Stomach (tissue), 9 donors: ENCODE data around the gene SLC16A13. TPM values are rescaled to one million over a fixed set of nuclear protein-coding genes. Genes with fewer than 3 reads are reported as not detected.

Source experiments
- DNase-seq, 2 donors: peaks; one replicate each; pipeline versions ENCODE4 v3.0.0 to v3.0.0-alpha.2; 2013 to 2019
- H3K27ac ChIP-seq, 5 donors: fragments of 200-600 bp in 4 of 5; sonication (generic) in 4 of 5; one replicate each; pipeline ENCODE4 v1.5.1; 2013 to 2019; ENCODE audit warnings: mild to moderate bottlenecking in 1 of 5, moderate library complexity in 1 of 5
- H3K27me3 ChIP-seq, 3 donors: fragments of 200-600 bp; sonication (generic); one replicate each; pipeline ENCODE4 v1.5.1; 2017 to 2019; ENCODE audit warnings: mixed run types in 1 of 3
- H3K36me3 ChIP-seq, 4 donors: fragments of 200-600 bp; sonication (generic); 1 replicate in 3 of 4; 2 replicates in 1 of 4; pipeline ENCODE4 v1.5.1; 2016 to 2019
- H3K4me1 ChIP-seq, 4 donors: fragments of 200-600 bp; sonication (generic); one replicate each; pipeline ENCODE4 v1.5.1; 2016 to 2019
- H3K4me3 ChIP-seq, 4 donors: fragments of 200-600 bp; sonication (generic) in 3 of 4; one replicate each; pipeline ENCODE4 v1.5.1; 2016 to 2019; ENCODE audit warnings: mild to moderate bottlenecking in 1 of 4
- H3K9me3 ChIP-seq, 4 donors: fragments of 200-600 bp; sonication (generic); one replicate each; pipeline ENCODE4 v1.5.1; 2016 to 2019
- EP300 ChIP-seq: sonication (generic); formaldehyde crosslinking; IDR thresholded peaks from one replicate; pipeline ENCODE4 v1.6.1; 2017; ENCODE audit warnings: antibody characterized with exemption
- POLR2A ChIP-seq, 4 donors: fragments of 450-650 bp; IDR thresholded peaks; one replicate each; pipeline ENCODE4 v1.6.1; 2016; ENCODE audit warnings: antibody characterized with exemption in 4 of 4, control low read depth in 2 of 4, mild to moderate bottlenecking in 1 of 4, moderate library complexity in 1 of 4
- POLR2AphosphoS5 ChIP-seq, 3 donors: sonication (generic); formaldehyde crosslinking; IDR thresholded peaks; one replicate each; pipeline ENCODE4 v1.6.1; 2016; ENCODE audit warnings: antibody characterized with exemption in 3 of 3
- WGBS, 5 donors: extraction: QIAGEN DNeasy Blood & Tissue Kit in 3 of 5; methylation state at CpG; one replicate each; pipeline versions ENCODE4 v1.1.5 to v1.1.7; 2013 to 2018; 5-methylcytosine and 5-hydroxymethylcytosine counted together
- intact Hi-C: fragments of 100-400 bp; cut with DNase I; formaldehyde crosslinking; loops from one replicate; pipeline ENCODE4 v1.15.1; 2023; ENCODE audit warnings: low total_unique reads
- polyA plus RNA-seq, 3 donors: library from polyadenylated mRNA; stranded (reverse); fragments of 200-250 nt; gene quantifications; one replicate each; pipeline ENCODE4 v1.2.3, GENCODE V29; 2013
- total RNA-seq, 5 donors: library from RNA; depleted of rRNA; stranded (reverse); fragments of >200 nt; gene quantifications; one replicate each; pipeline versions ENCODE4 v1.1.0 to v1.2.3, GENCODE V29; 2014 to 2016
- TF ChIP-seq, protein P1 (sequence below), 7 experiments: fragments of 450-650 bp in 4 of 7; fragments of 200-600 bp in 3 of 7; sonication (generic) in 3 of 7; IDR thresholded peaks; one replicate each; pipeline ENCODE4 v1.5.1; 2016 to 2019; ENCODE audit warnings: antibody characterized with exemption in 7 of 7, control low read depth in 2 of 7, mild to moderate bottlenecking in 1 of 7
- donor health status: healthy with polysubstance abuse.
- donor health status: Bipolar disorder and iron deficiency.
- donor health status: healthy.

SLC16A13 gene
- total and polyA plus RNA-seq, 8 donors, result 0.56 to 2.9 (median 1.4) TPM; not detected in 5

DNA sequence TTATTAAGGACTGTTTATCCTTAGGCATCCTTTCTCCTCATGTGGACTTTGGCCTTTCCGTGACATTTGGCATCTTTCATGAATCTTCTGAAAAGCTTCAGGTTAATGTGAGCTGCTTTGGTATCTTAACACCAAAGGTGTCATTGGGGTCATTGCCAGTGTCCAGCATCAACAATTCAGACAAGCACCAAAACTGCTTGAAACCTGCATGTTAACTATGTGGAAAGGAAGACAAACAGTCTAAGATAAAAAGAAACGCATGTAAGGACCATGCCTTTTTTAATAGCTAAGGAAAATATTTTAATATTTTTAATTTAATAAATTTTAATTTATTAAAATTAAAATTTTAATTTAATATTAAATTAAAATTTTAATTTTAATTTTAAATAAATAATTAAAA lies 32.1 kb upstream of the SLC16A13 start:
- Histone ChIP-seq H3K4me3 (no peak overlapping the region), H3K27ac (no peak overlapping the region), H3K4me1 (peaks cover 0 to 16% (median 8%) of the 10 kb centered on the region in 4 donors), H3K27me3 (no peaks in the 10 kb centered on the region), H3K9me3 (no peaks in the 10 kb centered on the region), H3K36me3 (peaks cover 34 to 77% (median 69%) of the 10 kb centered on the region in 4 donors)
- intact Hi-C loops, result loop anchor here (5.0 to 10.0 kb wide), 2 partner anchors 86 to 339 kb away; no protein-coding TSS in a partner anchor
- TF ChIP-seq, protein P1, sequence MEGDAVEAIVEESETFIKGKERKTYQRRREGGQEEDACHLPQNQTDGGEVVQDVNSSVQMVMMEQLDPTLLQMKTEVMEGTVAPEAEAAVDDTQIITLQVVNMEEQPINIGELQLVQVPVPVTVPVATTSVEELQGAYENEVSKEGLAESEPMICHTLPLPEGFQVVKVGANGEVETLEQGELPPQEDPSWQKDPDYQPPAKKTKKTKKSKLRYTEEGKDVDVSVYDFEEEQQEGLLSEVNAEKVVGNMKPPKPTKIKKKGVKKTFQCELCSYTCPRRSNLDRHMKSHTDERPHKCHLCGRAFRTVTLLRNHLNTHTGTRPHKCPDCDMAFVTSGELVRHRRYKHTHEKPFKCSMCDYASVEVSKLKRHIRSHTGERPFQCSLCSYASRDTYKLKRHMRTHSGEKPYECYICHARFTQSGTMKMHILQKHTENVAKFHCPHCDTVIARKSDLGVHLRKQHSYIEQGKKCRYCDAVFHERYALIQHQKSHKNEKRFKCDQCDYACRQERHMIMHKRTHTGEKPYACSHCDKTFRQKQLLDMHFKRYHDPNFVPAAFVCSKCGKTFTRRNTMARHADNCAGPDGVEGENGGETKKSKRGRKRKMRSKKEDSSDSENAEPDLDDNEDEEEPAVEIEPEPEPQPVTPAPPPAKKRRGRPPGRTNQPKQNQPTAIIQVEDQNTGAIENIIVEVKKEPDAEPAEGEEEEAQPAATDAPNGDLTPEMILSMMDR (IDR thresholded peaks at IDR 0.05), result no peak
- no peak for TF ChIP-seq EP300
- TF ChIP-seq POLR2AphosphoS5 (IDR thresholded peaks at IDR 0.05), result no peak
- TF ChIP-seq POLR2A (IDR thresholded peaks at IDR 0.05), result no peak
- no peak for DNase-seq
- 88 to 96% (median 91%) methylated on average over 2 of the region's 2 CpGs for WGBS, 5 donors

DNA sequence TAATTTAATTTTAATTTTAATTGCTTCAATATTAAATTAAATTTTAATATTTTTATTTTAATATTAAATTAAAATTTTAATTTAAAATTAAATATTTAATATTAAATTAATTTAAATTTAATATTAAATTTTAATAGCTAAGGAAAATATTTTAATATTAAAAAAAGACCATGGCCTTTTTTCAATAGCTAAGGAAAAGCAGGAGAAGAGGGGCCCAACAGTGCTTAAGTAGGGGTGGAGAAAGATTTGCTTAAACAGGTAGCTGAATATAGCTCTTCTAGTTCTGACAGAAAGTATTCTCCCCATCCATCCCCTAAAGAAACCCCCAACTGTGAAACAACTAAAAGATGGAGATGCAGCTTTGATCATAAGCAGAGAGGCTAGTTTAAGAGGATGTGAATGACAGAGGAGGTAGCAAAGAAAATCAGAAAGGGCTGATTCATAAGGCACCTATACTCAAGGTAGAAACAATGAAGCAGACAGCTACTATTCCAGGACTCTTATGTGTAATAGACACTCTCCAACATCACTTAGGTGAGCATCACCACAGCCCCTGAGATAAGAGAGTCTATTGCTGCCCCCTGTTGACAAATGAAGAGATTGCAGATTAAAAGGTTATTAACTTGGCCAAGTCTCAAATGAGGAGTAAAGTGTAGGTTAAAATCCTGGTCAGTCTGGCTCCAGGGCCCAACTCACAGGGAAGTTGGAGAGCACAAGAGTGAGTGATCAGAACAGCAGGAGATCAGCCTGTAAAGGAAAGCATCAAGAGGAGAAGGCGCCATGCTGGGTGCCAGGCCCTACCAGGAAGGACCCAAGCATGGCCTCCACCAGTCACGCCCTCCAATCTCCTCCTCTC lies 31.2 kb upstream of the SLC16A13 start:
- H3K36me3 ChIP-seq, result peaks cover 25 to 77% (median 69%) of the 10 kb centered on the region in 4 donors
- H3K27ac ChIP-seq, result no peak overlapping the region
- TF ChIP-seq POLR2A (IDR thresholded peaks at IDR 0.05), result no peak
- TF ChIP-seq, protein P1 (IDR thresholded peaks at IDR 0.05), result peak in 5 of 7 experiments; percentile 15 to 68 (median 48)
- H3K27me3 ChIP-seq, result no peaks in the 10 kb centered on the region
- DNase-seq, result peak in 1 of 2 donors; percentile 81
- intact Hi-C loops, result loop anchor here (5.0 to 10.0 kb wide), 2 partner anchors 87 to 340 kb away; no protein-coding TSS in a partner anchor
- H3K4me3 ChIP-seq, result no peak overlapping the region
- H3K9me3 ChIP-seq, result no peaks in the 10 kb centered on the region
- H3K4me1 ChIP-seq, result peaks cover 2 to 25% (median 14%) of the 10 kb centered on the region in 4 donors
- WGBS, 5 donors, result 77 to 91% (median 85%) methylated on average over 2 of the region's 2 CpGs

DNA sequence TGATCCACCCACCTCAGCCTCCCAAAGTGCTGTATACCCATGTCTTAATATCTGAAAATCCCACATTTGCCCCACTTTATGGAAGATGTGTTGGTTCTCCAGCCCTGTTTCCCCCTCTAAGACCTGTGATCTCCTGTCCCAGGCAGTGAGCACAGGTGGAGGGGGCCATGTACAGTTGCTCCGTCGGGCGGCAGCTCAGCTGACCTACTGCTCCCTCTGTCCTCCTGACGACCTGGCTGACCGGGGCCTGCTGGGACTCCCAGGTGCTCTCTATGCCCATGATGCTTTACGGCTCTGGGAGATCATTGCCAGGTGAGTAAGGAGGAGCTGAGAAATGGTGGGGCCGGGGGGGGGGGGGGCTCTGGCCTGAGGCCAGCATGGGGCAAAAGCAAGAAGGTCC lies 30.1 kb upstream of the SLC16A13 start:
- no peak for DNase-seq
- TF ChIP-seq POLR2A (IDR thresholded peaks at IDR 0.05) (no peak), POLR2AphosphoS5 (IDR thresholded peaks at IDR 0.05) (no peak), EP300 (no peak)
- TF ChIP-seq, protein P1 (IDR thresholded peaks at IDR 0.05), result no peak
- Histone ChIP-seq H3K4me1 (peaks cover 10 to 36% (median 24%) of the 10 kb centered on the region in 4 donors), H3K27me3 (no peaks in the 10 kb centered on the region), H3K9me3 (no peaks in the 10 kb centered on the region), H3K27ac (no peak overlapping the region), H3K4me3 (no peak overlapping the region), H3K36me3 (peaks cover 23 to 72% (median 63%) of the 10 kb centered on the region in 4 donors)
- intact Hi-C loops, result loop anchor here (10.0 kb wide), 1 partner anchor 341 kb away; no protein-coding TSS in a partner anchor
- 69 to 83% (median 74%) methylated on average over 6 to 7 of the region's 7 CpGs for WGBS, 5 donors

DNA sequence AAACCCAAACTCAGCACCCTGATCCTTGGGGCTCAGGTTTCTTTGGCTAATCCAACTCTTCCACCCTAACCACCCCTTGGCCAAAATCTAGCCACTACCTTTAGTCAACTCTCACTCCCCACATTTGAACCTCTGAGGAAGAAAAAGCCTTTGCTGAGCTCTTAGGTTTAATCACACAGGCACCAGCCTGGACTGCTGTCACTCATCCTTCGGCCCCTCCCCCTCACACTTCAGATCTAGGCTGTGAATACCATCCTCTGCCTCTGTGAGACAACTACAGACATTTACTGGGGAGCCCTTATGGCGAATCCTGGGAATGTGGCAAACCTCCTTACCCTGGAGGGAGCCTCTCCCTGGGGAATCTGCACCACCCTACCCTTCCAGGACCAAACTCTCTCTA lies 28.7 kb upstream of the SLC16A13 start:
- Histone ChIP-seq H3K36me3 (peaks cover 11 to 58% (median 49%) of the 10 kb centered on the region in 4 donors), H3K4me3 (no peak overlapping the region), H3K27me3 (no peaks in the 10 kb centered on the region), H3K4me1 (peaks cover 22 to 49% (median 37%) of the 10 kb centered on the region in 4 donors), H3K27ac (no peak overlapping the region), H3K9me3 (no peaks in the 10 kb centered on the region)
- TF ChIP-seq, protein P1 (IDR thresholded peaks at IDR 0.05), result no peak
- TF ChIP-seq POLR2AphosphoS5 (IDR thresholded peaks at IDR 0.05), result no peak
- TF ChIP-seq POLR2A (IDR thresholded peaks at IDR 0.05), result no peak
- TF ChIP-seq EP300, result no peak
- 77 to 89% (median 88%) methylated on average over 2 of the region's 2 CpGs for WGBS, 5 donors
- intact Hi-C loops, result loop anchor here (10.0 kb wide), 1 partner anchor 342 kb away; no protein-coding TSS in a partner anchor
- no peak for DNase-seq
